ENCODE results near the gene GAP43.

GRCh38 chr3:115634052-115634451 lies 10.7 kb downstream of the GAP43 start:
- TF ChIP-seq CTCF (conservative IDR thresholded peaks at IDR 0.05; ENCODE audit: low read depth, low read length) (no peak), POLR2A (IDR thresholded peaks at IDR 0.05; ENCODE audit: low read depth, low read length) (no peak), CEBPB (IDR thresholded peaks at IDR 0.05; ENCODE audit: low read depth, low read length) (no peak), RFX5 (IDR thresholded peaks at IDR 0.05; ENCODE audit: low read depth, low read length) (no peak), MXI1 (IDR thresholded peaks at IDR 0.05; ENCODE audit: borderline replicate concordance, low read depth, low read length) (no peak)
- TF ChIP-seq, protein P1, sequence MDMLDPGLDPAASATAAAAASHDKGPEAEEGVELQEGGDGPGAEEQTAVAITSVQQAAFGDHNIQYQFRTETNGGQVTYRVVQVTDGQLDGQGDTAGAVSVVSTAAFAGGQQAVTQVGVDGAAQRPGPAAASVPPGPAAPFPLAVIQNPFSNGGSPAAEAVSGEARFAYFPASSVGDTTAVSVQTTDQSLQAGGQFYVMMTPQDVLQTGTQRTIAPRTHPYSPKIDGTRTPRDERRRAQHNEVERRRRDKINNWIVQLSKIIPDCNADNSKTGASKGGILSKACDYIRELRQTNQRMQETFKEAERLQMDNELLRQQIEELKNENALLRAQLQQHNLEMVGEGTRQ (IDR thresholded peaks at IDR 0.05; ENCODE audit: low read depth, low read length) = no peak
